Measurements from ENCODE around the gene LRRC4C.

GRCh38 chr11:40432358-40432757, 1027.1 kb downstream of the LRRC4C start:
- TF ChIP-seq CTCF (IDR thresholded peaks at IDR 0.05) (no peak), POLR2A (IDR thresholded peaks at IDR 0.05) (no peak)
